GM15510 (cell line): ENCODE results near the gene CDH7.

Source experiments
- POLR2A ChIP-seq: IDR thresholded peaks from 3 replicates; pipeline ENCODE4 v1.6.1; 2011; ENCODE audit warnings: borderline replicate concordance; ENCODE audit not compliant: insufficient read length; ENCODE audit errors: extremely low read depth

CDH7 gene, protein sequence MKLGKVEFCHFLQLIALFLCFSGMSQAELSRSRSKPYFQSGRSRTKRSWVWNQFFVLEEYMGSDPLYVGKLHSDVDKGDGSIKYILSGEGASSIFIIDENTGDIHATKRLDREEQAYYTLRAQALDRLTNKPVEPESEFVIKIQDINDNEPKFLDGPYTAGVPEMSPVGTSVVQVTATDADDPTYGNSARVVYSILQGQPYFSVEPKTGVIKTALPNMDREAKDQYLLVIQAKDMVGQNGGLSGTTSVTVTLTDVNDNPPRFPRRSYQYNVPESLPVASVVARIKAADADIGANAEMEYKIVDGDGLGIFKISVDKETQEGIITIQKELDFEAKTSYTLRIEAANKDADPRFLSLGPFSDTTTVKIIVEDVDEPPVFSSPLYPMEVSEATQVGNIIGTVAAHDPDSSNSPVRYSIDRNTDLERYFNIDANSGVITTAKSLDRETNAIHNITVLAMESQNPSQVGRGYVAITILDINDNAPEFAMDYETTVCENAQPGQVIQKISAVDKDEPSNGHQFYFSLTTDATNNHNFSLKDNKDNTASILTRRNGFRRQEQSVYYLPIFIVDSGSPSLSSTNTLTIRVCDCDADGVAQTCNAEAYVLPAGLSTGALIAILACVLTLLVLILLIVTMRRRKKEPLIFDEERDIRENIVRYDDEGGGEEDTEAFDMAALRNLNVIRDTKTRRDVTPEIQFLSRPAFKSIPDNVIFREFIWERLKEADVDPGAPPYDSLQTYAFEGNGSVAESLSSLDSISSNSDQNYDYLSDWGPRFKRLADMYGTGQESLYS

GRCh38 chr18:65750389-65751154 is at the start of gene CDH7:
Gene CDH7, plus strand, starts transcription at chr18:65751012. Its CDS starts 11,831 bp downstream, at chr18:65762843.
- TF ChIP-seq POLR2A, result no peak

GRCh38 chr18:65704046-65704445 is 46.8 kb upstream of the CDH7 start:
- TF ChIP-seq POLR2A, result no peak

DNA sequence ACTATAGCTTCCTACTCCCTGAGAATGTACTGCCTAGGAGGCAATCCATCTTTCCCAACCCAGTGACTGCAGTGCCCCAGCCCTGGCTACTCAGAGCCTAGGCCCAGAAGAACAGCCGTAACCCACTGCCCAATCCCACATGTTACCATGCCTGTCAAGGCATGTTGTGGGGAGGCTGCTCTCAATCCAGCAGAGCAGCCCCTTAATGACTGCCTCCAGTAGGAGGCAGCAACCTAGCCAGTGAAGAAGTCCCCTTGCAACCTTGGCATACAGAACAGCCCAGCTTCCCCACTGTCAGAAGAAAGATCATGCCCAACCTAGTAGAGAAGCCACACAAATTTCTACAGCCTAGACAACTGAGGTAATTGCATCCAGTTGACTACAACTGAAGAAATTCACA is 44.2 kb upstream of the CDH7 start:
- no peak for TF ChIP-seq POLR2A

DNA sequence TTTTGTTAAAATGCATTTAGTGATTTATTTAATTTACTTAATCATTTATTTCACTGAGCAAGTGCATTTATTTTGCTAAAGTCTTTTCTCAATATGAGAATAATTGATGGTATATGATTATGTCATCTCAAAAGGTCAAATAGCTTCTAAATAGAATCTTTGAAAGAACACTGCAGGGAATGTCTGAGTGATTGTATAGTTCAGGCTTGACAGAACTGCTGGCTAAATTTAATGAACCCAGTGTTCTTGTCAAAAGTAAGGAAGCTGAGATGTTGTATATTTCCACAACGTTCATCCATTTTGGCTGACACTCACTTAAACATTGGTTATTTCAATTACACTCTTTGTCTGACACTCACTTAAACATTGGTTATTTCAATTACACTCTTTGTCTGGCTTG is 39.3 kb upstream of the CDH7 start:
- no peak for TF ChIP-seq POLR2A

- TF ChIP-seq POLR2A, result no peak
These were observed 29.2 kb upstream of the CDH7 start for GRCh38 chr18:65721619-65722018.

DNA sequence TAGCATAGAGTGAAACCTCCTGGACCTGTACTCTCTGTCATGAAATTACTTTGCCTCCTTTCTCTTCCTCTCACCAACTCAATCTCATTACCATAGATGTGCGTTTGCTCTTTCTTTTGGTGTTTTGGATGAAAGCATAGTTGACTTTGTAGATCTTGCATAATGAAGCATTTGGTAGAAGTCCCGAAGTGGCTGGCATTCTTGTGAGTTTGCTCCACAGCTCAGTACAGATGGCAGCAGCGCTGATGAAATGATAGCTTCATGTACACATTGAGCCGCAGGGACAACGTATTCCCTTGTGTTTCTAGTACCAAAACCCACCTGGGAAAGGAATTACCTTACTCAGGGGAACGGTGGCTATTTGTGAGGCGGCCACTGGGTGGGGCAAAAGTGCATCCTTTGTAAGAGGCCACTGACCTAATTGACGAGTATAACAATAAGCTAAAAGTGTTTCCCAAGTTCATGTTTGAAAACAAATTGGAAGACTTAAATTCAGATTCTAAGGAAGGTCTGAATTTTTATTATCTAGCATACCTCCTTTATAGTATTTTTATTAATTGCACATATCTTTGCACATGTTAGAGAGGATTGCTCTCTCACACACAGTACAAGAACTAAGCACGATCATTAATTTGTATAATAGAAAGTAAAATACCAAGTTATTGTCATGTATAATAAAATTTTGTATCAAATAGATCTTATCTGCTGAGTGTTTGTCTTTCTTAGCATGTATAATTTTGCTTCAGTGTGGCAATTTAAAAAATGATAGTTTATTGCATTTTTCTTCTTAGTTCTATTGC is 25.4 kb upstream of the CDH7 start:
- no peak for TF ChIP-seq POLR2A

GRCh38 chr18:65735155-65735554 is 15.7 kb upstream of the CDH7 start:
- no peak for TF ChIP-seq POLR2A

GRCh38 chr18:65737471-65737955 is 13.3 kb upstream of the CDH7 start:
- TF ChIP-seq POLR2A, result no peak

GRCh38 chr18:65746936-65747335 is 3.9 kb upstream of the CDH7 start:
- TF ChIP-seq POLR2A, result no peak

DNA sequence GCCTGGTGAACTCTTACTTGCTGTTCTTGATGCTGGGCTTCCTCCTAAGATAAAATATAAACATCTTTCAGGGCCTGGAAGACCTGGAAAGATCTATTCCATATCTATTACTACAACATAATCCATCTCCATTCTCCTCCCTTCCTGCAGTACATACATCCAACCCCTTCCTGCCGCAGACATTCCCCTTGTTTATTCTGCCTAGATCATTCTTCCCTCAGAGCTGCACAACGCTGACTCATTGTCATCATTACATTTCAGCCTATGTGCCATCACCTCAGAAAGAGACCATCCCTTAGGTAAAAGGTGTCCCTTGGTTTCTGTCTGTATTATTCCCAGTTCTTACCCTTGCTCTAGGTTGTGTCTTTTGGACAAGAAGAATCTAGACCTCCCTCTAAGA is 2.5 kb upstream of the CDH7 start:
- no peak for TF ChIP-seq POLR2A

- TF ChIP-seq POLR2A, result no peak
These were observed 971 bp upstream of the CDH7 start for GRCh38 chr18:65749841-65750240.

DNA sequence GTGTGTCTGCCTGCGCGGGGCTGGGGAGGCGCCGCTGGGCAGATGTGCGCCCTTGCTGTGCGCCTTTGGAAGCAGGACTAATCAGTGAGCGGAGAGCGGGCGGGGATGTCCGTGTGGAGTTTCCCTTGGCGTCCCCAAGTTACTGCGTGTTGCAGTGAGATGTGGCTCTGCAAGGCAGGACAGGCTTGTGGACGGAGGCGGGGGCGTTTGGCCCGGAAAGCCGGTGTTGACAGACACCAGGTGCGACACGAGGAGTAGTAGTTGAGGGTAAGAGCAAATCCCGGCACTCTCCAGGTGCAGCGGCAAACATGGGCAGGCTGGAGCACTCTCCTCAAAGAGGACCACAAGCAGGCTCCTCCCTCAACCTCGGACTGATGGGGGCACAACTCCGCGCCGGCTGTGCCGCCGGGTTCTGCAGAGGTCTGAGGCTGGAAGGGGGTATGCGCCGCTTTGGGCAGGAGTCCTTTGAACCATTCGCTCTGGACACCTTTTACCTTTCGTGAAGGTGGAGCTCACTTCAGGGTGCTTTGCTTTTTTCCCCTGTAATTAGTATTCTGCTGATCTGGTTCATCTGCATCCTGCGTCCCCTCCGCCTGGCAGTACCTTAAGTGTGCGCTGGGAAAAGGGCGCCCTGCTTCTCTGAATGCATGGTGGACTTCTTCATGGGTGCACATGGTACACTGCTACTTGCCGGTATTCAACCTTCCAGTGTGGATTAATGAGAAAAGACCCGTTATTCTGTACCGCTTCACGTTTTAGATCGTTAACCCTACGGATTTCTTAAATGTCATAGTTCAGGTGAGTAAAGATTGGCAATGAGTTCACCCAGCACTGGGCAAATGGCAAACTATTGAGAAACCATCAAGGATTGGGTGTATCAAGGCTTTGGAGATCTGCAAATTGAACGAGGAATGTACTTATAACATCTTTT is 608 bp downstream of the CDH7 start:
- no peak for TF ChIP-seq POLR2A
